IMR-90 (cell line): Measurements from ENCODE around the gene CCNYL1. TPM values are rescaled to one million over a fixed set of nuclear protein-coding genes. Genes with fewer than 3 reads are reported as not detected.

Source experiments
- ATAC-seq: fragments of 200-7000 bp; cut with Tn5 transposase; 2 replicates; pipeline ENCODE4 v1.9.1; 2020; ENCODE audit warnings: low read depth, mild to moderate bottlenecking, moderate library complexity
- BruUV-seq: library from RNA; stranded (reverse); fragments of 400-500 nt; replicated peaks from 2 replicates; lab custom pipeline; 2021; lab: Mats Ljungman, UMichigan
- CTCF ChIA-PET: fragments of 300-600 bp; formaldehyde crosslinking; extraction: SDS; loops from one replicate; lab custom pipeline; 2021; ENCODE audit warnings: antibody characterized with exemption; lab: Yijun Ruan, JAX
- POLR2A ChIA-PET: fragments of 300-600 bp; sonication (Branson Sonifier 250); formaldehyde crosslinking; loops from one replicate; lab custom pipeline; 2022; ENCODE audit warnings: antibody characterized with exemption; ENCODE audit not compliant: unreplicated experiment; lab: Charles Lee
- DNase-seq: peaks from one replicate; pipeline ENCODE4 v3.0.0; 2013
- H2AFZ ChIP-seq: replicated peaks from 2 replicates; pipeline ENCODE3; 2013; ENCODE audit warnings: low read length, mild to moderate bottlenecking; ENCODE audit not compliant: poor library complexity
- H2AK5ac ChIP-seq: 2 replicates; pipeline ENCODE4 v1.6.1; 2013; ENCODE audit warnings: low read depth, low read length, inconsistent platforms
- H2AK9ac ChIP-seq: replicated peaks from 2 replicates; pipeline ENCODE3; 2013; ENCODE audit warnings: mild to moderate bottlenecking, low read depth, low read length, moderate library complexity; ENCODE audit not compliant: poor library complexity
- H2BK120ac ChIP-seq: 2 replicates; pipeline ENCODE4 v1.6.1; 2013; ENCODE audit warnings: low read depth, low read length, inconsistent platforms
- H2BK15ac ChIP-seq: 3 replicates; pipeline ENCODE4 v1.6.1; 2013; ENCODE audit warnings: low read depth, low read length, inconsistent platforms
- H2BK20ac ChIP-seq: 2 replicates; pipeline ENCODE4 v1.6.1; 2013; ENCODE audit warnings: low read depth, mild to moderate bottlenecking, inconsistent platforms, low read length, moderate library complexity
- H2BK5ac ChIP-seq: 2 replicates; pipeline ENCODE4 v1.6.1; 2013; ENCODE audit warnings: mild to moderate bottlenecking, low read depth, low read length, inconsistent platforms; ENCODE audit not compliant: poor library complexity, severe bottlenecking
- H3K14ac ChIP-seq: replicated peaks from 2 replicates; pipeline ENCODE4 v1.6.1; 2013; ENCODE audit warnings: low read depth, low read length, inconsistent platforms
- H3K18ac ChIP-seq: 2 replicates; pipeline ENCODE4 v1.6.1; 2013; ENCODE audit warnings: low read depth, low read length, control low read depth
- H3K23ac ChIP-seq: 2 replicates; pipeline ENCODE4 v1.6.1; 2013; ENCODE audit warnings: low read depth, low read length, inconsistent platforms
- H3K27ac ChIP-seq: 2 replicates; pipeline ENCODE4 v1.5.1; 2013; ENCODE audit warnings: mild to moderate bottlenecking, control low read depth, low read length; ENCODE audit not compliant: insufficient read depth
- H3K27me3 ChIP-seq: 2 replicates; pipeline ENCODE4 v1.6.1; 2013; ENCODE audit warnings: low read length; ENCODE audit not compliant: control insufficient read depth, insufficient read depth
- H3K36me3 ChIP-seq: 2 replicates; pipeline ENCODE4 v1.6.1; 2013; ENCODE audit warnings: low read length, mixed read lengths; ENCODE audit not compliant: control insufficient read depth, insufficient read depth
- H3K4ac ChIP-seq: 2 replicates; pipeline ENCODE4 v1.6.1; 2013; ENCODE audit warnings: low read depth, low read length, inconsistent platforms
- H3K4me1 ChIP-seq: 2 replicates; pipeline ENCODE4 v1.6.1; 2013; ENCODE audit warnings: low read length, mixed read lengths; ENCODE audit not compliant: control insufficient read depth, insufficient read depth
- H3K4me2 ChIP-seq: 2 replicates; pipeline ENCODE4 v1.6.1; 2013; ENCODE audit warnings: low read depth, mild to moderate bottlenecking, control low read depth, low read length, moderate library complexity
- H3K4me3 ChIP-seq: 2 replicates; pipeline ENCODE4 v1.5.1; 2013; ENCODE audit warnings: low read depth, mild to moderate bottlenecking, control low read depth, low read length, moderate library complexity; ENCODE audit not compliant: insufficient read depth
- H3K56ac ChIP-seq: 2 replicates; pipeline ENCODE4 v1.6.1; 2013; ENCODE audit warnings: low read length, inconsistent platforms; ENCODE audit not compliant: insufficient read depth; ENCODE audit errors: extremely low read depth
- H3K79me1 ChIP-seq, 2 experiments: 2 replicates each; pipeline ENCODE4 v1.6.1; 2013; ENCODE audit warnings: low read length in 2 of 2, inconsistent platforms in 1 of 2, low read depth in 1 of 2
- H3K9ac ChIP-seq: 2 replicates; pipeline ENCODE4 v1.6.1; 2013; ENCODE audit warnings: low read depth, low read length, control low read depth
- H3K9me1 ChIP-seq: 2 replicates; pipeline ENCODE4 v1.6.1; 2013; ENCODE audit warnings: low read length, inconsistent platforms; ENCODE audit not compliant: insufficient read depth
- H3K9me3 ChIP-seq: 2 replicates; pipeline ENCODE4 v1.6.1; 2013; ENCODE audit warnings: low read length; ENCODE audit not compliant: control insufficient read depth, insufficient read depth
- H4K20me1 ChIP-seq: 2 replicates; pipeline ENCODE4 v1.6.1; 2013; ENCODE audit warnings: low read length, inconsistent platforms; ENCODE audit not compliant: insufficient read depth
- H4K5ac ChIP-seq: 2 replicates; pipeline ENCODE4 v1.6.1; 2013; ENCODE audit warnings: mild to moderate bottlenecking, low read depth, low read length, control low read depth
- H4K8ac ChIP-seq, 2 experiments: 2 replicates each; pipeline ENCODE4 v1.6.1; 2013; ENCODE audit warnings: low read depth in 2 of 2, low read length in 2 of 2, control low read depth in 1 of 2, inconsistent platforms in 1 of 2
- H4K91ac ChIP-seq: 2 replicates; pipeline ENCODE4 v1.6.1; 2013; ENCODE audit warnings: low read depth, low read length, inconsistent platforms; ENCODE audit not compliant: insufficient read depth
- SMC3 ChIP-seq: fragments of 150-350 bp; IDR thresholded peaks from 2 replicates; pipeline ENCODE4 v1.6.1; 2016; ENCODE audit warnings: low read depth, mild to moderate bottlenecking, antibody characterized with exemption, low read length, moderate library complexity
- dilution Hi-C: fragments of 300-500 bp; cut with HindIII; formaldehyde crosslinking; loops from one replicate; pipeline ENCODE4 v1.14.3; 2018; ENCODE audit warnings: low sequenced_read_pairs; ENCODE audit not compliant: unreplicated experiment
- in situ Hi-C: fragments of 300-500 bp; cut with MboI; formaldehyde crosslinking; loops from 3 replicates; pipeline ENCODE4 v1.14.3; 2019; ENCODE audit warnings: low sequenced_read_pairs, inconsistent platforms, mixed read lengths
- intact Hi-C: fragments of 100-400 bp; cut with micrococcal nuclease; formaldehyde crosslinking; loops from 2 replicates; pipeline ENCODE4 v1.10.0; 2022
- polyA plus RNA-seq, 3 experiments: library from polyadenylated mRNA; depleted of rRNA; stranded (reverse); fragments of >200 nt; gene quantifications; 2 replicates each; pipeline ENCODE4 v1.2.3, GENCODE V29; 2012; ENCODE audit warnings: low replicate concordance in 1 of 3
- total RNA-seq: library from RNA; depleted of rRNA; stranded (reverse); fragments of >200 nt; gene quantifications from 2 replicates; pipeline ENCODE4 v1.2.3, GENCODE V29; 2012
- TF ChIP-seq, protein P1 (sequence below): fragments of 150-350 bp; IDR thresholded peaks from 2 replicates; pipeline ENCODE4 v1.6.1; 2017; ENCODE audit warnings: mild to moderate bottlenecking, antibody characterized with exemption, low read length, low read depth

CCNYL1 gene
- total and polyA plus RNA-seq, 2 of the 4 experiments (the other 2 are of a cell fraction): 5.4 to 7.3 TPM

DNA sequence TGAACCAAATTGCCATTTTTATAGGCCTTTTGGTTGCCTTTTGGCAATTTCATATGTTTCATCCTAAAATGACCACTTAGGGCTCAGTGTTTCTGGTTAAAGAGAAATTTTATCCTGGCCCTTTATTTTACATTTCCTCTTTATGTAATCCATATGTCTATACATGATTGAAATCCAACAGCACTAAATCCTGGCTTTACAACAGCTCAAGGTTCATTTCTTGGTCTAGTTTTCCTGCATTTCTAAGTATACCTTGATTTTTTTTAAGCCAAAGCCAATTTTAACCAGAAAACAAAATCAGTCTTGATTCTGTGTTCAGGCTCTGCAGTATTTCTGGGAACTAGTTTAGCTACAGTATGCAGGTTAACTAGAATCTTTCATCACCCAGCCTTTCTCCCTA, 46.6 kb downstream of the CCNYL1 start:
- ATAC-seq (no peak), DNase-seq (no peak)
- ChIA-PET CTCF (no interaction called here), POLR2A (interaction anchor here (0.6 kb wide), 1 partner anchor 9 kb away, joined by 13 read pairs; no protein-coding TSS in a partner anchor)
- Histone ChIP-seq H3K56ac (no peak overlapping the region), H3K18ac (no peak overlapping the region), H2AK5ac (no peak overlapping the region), H4K5ac (no peak overlapping the region), H3K9ac (no peak overlapping the region), H3K9me1 (no peaks in the 10 kb centered on the region), H2AFZ (no peak overlapping the region), H3K4me1 (no peaks in the 10 kb centered on the region), H3K79me1 (no peaks in the 10 kb centered on the region), H3K23ac (no peak overlapping the region), H3K36me3 (no peaks in the 10 kb centered on the region), H4K91ac (no peak overlapping the region), H3K4me3 (no peak overlapping the region), H3K4me2 (no peak overlapping the region), H4K8ac (no peak overlapping the region), H2BK15ac (no peak overlapping the region), H3K14ac (no peak overlapping the region), H3K27me3 (no peaks in the 10 kb centered on the region), H3K4ac (no peak overlapping the region), H2AK9ac (no peak overlapping the region), H2BK5ac (no peak overlapping the region), H3K27ac (no peak overlapping the region), H2BK120ac (no peak overlapping the region), H3K9me3 (no peaks in the 10 kb centered on the region), H2BK20ac (no peak overlapping the region), H4K20me1 (no peaks in the 10 kb centered on the region)
- dilution Hi-C loops: no loop called here
- BruUV-seq: no TSS peak
- intact Hi-C loops: no loop called here
- TF ChIP-seq, protein P1, sequence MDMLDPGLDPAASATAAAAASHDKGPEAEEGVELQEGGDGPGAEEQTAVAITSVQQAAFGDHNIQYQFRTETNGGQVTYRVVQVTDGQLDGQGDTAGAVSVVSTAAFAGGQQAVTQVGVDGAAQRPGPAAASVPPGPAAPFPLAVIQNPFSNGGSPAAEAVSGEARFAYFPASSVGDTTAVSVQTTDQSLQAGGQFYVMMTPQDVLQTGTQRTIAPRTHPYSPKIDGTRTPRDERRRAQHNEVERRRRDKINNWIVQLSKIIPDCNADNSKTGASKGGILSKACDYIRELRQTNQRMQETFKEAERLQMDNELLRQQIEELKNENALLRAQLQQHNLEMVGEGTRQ: no peak
- TF ChIP-seq SMC3: no peak
- in situ Hi-C loops: no loop called here
